ENCODE measurements around the gene C4BPB. TPM values are rescaled to one million over a fixed set of nuclear protein-coding genes. Genes with fewer than 3 reads are reported as not detected.

The C4BPB gene
- total RNA-seq, 3 donors from 2014 or later (not counting 1 experiment from before 2014, with no cell fraction given) = not detected

DNA sequence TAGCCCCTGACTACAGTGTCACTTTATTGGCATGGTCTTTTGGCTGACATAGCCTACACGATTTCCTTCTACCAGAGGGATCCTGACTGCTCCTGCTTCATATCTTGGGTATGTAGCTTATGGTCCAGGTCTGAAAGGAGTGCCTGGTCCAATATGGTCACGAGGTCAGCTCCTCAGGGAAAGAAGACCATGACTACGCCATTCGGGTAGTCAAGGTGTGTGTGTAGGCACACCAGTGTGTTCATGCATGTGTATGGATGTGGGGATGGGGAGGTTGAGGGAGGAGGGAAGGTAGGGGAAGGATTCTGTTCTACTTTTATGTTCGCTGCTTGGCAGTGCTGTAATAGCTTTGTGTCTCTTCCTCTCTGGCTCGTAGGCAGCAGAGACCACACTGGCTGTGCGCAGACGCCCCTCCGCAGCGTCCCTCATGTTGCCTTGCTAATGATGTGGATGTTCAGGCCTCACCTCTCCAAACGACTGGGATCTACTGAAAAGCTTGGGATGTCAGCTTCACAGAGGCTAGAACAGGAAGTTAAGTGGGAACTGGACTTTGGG lies 10.0 kb upstream of the C4BPB start:
- Mint-ChIP-seq H3K36me3 (no peaks in the 10 kb centered on the region), H3K4me3 (no peak overlapping the region), H3K27ac (no peak overlapping the region), H3K9me3 (no peaks in the 10 kb centered on the region), H3K4me1 (no peaks in the 10 kb centered on the region), H3K27me3 (ENCODE audit: low read depth in 2 of 2) (peaks cover 12 to 17% of the 10 kb centered on the region in 2 donors)
- TF ChIP-seq, protein P1, sequence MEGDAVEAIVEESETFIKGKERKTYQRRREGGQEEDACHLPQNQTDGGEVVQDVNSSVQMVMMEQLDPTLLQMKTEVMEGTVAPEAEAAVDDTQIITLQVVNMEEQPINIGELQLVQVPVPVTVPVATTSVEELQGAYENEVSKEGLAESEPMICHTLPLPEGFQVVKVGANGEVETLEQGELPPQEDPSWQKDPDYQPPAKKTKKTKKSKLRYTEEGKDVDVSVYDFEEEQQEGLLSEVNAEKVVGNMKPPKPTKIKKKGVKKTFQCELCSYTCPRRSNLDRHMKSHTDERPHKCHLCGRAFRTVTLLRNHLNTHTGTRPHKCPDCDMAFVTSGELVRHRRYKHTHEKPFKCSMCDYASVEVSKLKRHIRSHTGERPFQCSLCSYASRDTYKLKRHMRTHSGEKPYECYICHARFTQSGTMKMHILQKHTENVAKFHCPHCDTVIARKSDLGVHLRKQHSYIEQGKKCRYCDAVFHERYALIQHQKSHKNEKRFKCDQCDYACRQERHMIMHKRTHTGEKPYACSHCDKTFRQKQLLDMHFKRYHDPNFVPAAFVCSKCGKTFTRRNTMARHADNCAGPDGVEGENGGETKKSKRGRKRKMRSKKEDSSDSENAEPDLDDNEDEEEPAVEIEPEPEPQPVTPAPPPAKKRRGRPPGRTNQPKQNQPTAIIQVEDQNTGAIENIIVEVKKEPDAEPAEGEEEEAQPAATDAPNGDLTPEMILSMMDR (IDR thresholded peaks at IDR 0.05) = no peak
- ATAC-seq = no peak
- Histone ChIP-seq H3K4me1 (ENCODE audit: control insufficient read depth, insufficient read depth, low read length) (no peaks in the 10 kb centered on the region), H3K36me3 (ENCODE audit: control insufficient read depth, insufficient read depth, low read length) (no peaks in the 10 kb centered on the region), H3K27ac (ENCODE audit: low read length) (no peak overlapping the region), H3K4me3 (ENCODE audit: low read length) (no peak overlapping the region), H3K27me3 (ENCODE audit: control insufficient read depth, insufficient read depth, low read length) (no peaks in the 10 kb centered on the region), H3K9me3 (ENCODE audit: control insufficient read depth, insufficient read depth, low read length) (no peaks in the 10 kb centered on the region)
- intact Hi-C loops (cut with micrococcal nuclease) = no loop called here
- DNase-seq = no peak
- 90% methylated on average over 11 of the region's 11 CpGs for WGBS (ENCODE audit: insufficient coverage)

DNA sequence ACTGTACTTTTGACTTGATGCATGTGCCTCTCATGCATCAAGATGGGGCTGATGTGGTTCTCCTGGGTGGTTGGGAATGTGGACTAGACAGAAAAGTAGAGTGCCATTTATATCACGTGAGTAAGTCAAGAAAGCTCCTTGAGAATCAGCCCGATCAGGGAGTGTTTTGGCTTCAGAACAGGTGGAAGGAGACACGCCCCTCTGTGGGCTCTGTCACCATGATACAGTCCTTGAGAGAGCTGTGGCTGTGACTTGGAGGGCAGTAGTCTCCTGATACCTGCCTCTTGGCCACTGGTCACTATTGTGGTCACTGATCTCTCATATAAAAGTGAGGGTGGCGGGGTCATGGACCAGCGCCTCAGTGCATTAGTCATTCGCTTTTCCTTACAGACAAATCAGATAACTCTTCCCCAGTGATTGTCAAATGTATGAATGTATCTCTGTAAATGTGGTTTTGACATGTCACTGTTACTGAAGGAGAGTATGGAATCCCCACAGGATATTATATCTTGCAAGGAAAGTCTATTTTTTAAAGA lies 8.9 kb upstream of the C4BPB start:
- Mint-ChIP-seq H3K4me3 (no peak overlapping the region), H3K4me1 (peaks cover 3 to 4% of the 10 kb centered on the region in 2 donors), H3K27ac (no peak overlapping the region), H3K9me3 (no peaks in the 10 kb centered on the region), H3K27me3 (ENCODE audit: low read depth in 2 of 2) (peaks cover 14 to 27% of the 10 kb centered on the region in 2 donors), H3K36me3 (no peaks in the 10 kb centered on the region)
- 93% methylated on average over 3 of the region's 6 CpGs for WGBS (ENCODE audit: insufficient coverage)
- Histone ChIP-seq H3K4me3 (ENCODE audit: low read length) (no peak overlapping the region), H3K36me3 (ENCODE audit: control insufficient read depth, insufficient read depth, low read length) (no peaks in the 10 kb centered on the region), H3K27ac (ENCODE audit: low read length) (no peak overlapping the region), H3K9me3 (ENCODE audit: control insufficient read depth, insufficient read depth, low read length) (no peaks in the 10 kb centered on the region), H3K4me1 (ENCODE audit: control insufficient read depth, insufficient read depth, low read length) (no peaks in the 10 kb centered on the region), H3K27me3 (ENCODE audit: control insufficient read depth, insufficient read depth, low read length) (peaks cover 7% of the 10 kb centered on the region)
- DNase-seq (no peak), ATAC-seq (no peak)
- intact Hi-C loops (cut with micrococcal nuclease) = no loop called here
- TF ChIP-seq, protein P1 (IDR thresholded peaks at IDR 0.05) = no peak

DNA sequence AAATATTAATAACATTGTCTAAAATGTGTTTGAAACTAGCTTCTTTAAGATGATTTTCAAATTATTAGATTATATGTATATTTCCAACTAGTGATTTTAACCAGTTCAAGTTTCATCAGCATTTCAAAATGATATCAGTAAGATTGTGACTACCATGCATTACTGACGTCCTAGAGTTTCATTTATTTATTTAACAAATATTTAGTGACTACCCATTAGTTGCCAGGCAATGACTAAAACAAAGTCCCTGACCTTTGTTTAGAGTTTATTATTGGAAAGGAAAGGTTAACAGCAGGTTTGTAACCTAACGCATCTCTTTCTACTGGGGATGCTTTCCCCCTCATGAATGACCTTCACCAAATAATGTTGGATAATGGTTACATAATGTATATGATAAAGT lies 7.6 kb upstream of the C4BPB start:
- Histone ChIP-seq H3K27ac (ENCODE audit: low read length) (no peak overlapping the region), H3K27me3 (ENCODE audit: control insufficient read depth, insufficient read depth, low read length) (peaks cover 7% of the 10 kb centered on the region), H3K4me1 (ENCODE audit: control insufficient read depth, insufficient read depth, low read length) (no peaks in the 10 kb centered on the region), H3K36me3 (ENCODE audit: control insufficient read depth, insufficient read depth, low read length) (no peaks in the 10 kb centered on the region), H3K9me3 (ENCODE audit: control insufficient read depth, insufficient read depth, low read length) (no peaks in the 10 kb centered on the region), H3K4me3 (ENCODE audit: low read length) (no peak overlapping the region)
- Mint-ChIP-seq H3K9me3 (no peaks in the 10 kb centered on the region), H3K27ac (no peak overlapping the region), H3K4me3 (no peak overlapping the region), H3K36me3 (no peaks in the 10 kb centered on the region), H3K4me1 (peaks cover 7% of the 10 kb centered on the region in 2 donors), H3K27me3 (ENCODE audit: low read depth in 2 of 2) (peaks cover 15 to 30% of the 10 kb centered on the region in 2 donors)
- intact Hi-C loops (cut with micrococcal nuclease) = no loop called here
- ATAC-seq = no peak
- DNase-seq = no peak
- no CpG with 5 or more reads among the region's 2 CpGs for WGBS (ENCODE audit: insufficient coverage)
- TF ChIP-seq, protein P1 (IDR thresholded peaks at IDR 0.05) = no peak

DNA sequence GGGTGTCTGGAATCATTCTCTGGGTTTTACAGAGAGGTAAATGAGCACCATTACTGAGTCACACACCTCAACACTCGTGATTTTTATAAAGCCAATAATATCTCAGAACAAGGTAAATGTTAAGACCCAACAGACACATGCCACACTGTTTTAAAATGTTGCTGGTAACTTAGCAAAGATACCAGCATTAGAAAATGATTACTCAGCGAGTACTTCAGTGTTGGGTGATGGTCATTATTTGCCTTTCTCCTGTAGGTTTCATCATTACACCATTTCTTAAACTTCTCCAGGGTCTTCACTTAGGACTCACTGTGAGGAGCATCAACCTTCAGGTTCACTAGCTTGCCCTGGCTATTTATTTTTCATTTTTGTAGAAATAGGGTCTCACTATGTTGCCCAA lies 6.9 kb upstream of the C4BPB start:
- H3K4me3 ChIP-seq (ENCODE audit: low read length) = no peak overlapping the region
- Mint-ChIP-seq H3K9me3 (no peaks in the 10 kb centered on the region), H3K27me3 (ENCODE audit: low read depth in 2 of 2) (peaks cover 18 to 30% of the 10 kb centered on the region in 2 donors), H3K4me1 (peaks cover 7% of the 10 kb centered on the region in 2 donors), H3K36me3 (no peaks in the 10 kb centered on the region), H3K4me3 (no peak overlapping the region), H3K27ac (no peak overlapping the region)
- no peak overlapping the region for H3K27ac ChIP-seq (ENCODE audit: low read length)
- H3K9me3 ChIP-seq (ENCODE audit: control insufficient read depth, insufficient read depth, low read length) = no peaks in the 10 kb centered on the region
- ATAC-seq = no peak
- DNase-seq = no peak
- H3K36me3 ChIP-seq (ENCODE audit: control insufficient read depth, insufficient read depth, low read length) = no peaks in the 10 kb centered on the region
- 88% methylated on average over 2 of the region's 2 CpGs for WGBS (ENCODE audit: insufficient coverage)
- intact Hi-C loops (cut with micrococcal nuclease) = no loop called here
- TF ChIP-seq, protein P1 (IDR thresholded peaks at IDR 0.05) = no peak
- H3K27me3 ChIP-seq (ENCODE audit: control insufficient read depth, insufficient read depth, low read length) = peaks cover 7% of the 10 kb centered on the region
- H3K4me1 ChIP-seq (ENCODE audit: control insufficient read depth, insufficient read depth, low read length) = no peaks in the 10 kb centered on the region
